Dendritic cell treated with granulocyte-macrophage colony-stimulating factor and Interleukin-4, amounts not matched to agents 40 ng/mL and 50 ng/mL, for 4 days (primary cell): Measurements from ENCODE around the gene SHH.

Source experiments
- H3K27ac Mint-ChIP-seq: one replicate; pipeline ENCODE4 v1.8.0; 2022; ENCODE audit warnings: mild to moderate bottlenecking, mixed read lengths
- H3K27me3 Mint-ChIP-seq: one replicate; pipeline ENCODE4 v1.8.0; 2022; ENCODE audit warnings: mild to moderate bottlenecking, mixed read lengths
- H3K36me3 Mint-ChIP-seq: one replicate; pipeline ENCODE4 v1.8.0; 2022; ENCODE audit warnings: low read depth, mixed read lengths
- H3K4me1 Mint-ChIP-seq: one replicate; pipeline ENCODE4 v1.8.0; 2022; ENCODE audit warnings: low read depth, mixed read lengths
- H3K4me3 Mint-ChIP-seq: one replicate; pipeline ENCODE4 v1.8.0; 2022; ENCODE audit warnings: mild to moderate bottlenecking, moderate library complexity, mixed read lengths
- H3K9me3 Mint-ChIP-seq: one replicate; pipeline ENCODE4 v1.8.0; 2022; ENCODE audit warnings: mixed read lengths
- intact Hi-C: fragments of 100-400 bp; cut with micrococcal nuclease; formaldehyde crosslinking; loops from one replicate; pipeline ENCODE4 v1.15.0; 2022

Gene SHH

GRCh38 chr7:155761162-155761561, 51.1 kb downstream of the SHH start:
- no peaks in the 10 kb centered on the region for H3K27me3 Mint-ChIP-seq
- intact Hi-C loops = loop anchor here (10.0 kb wide), 1 partner anchor 386 kb away; no protein-coding TSS in a partner anchor
- H3K4me1 Mint-ChIP-seq = peaks cover 74% of the 10 kb centered on the region
- H3K27ac Mint-ChIP-seq = peak overlapping the region; percentile 83
- H3K36me3 Mint-ChIP-seq = peaks cover 66% of the 10 kb centered on the region
- no peaks in the 10 kb centered on the region for H3K9me3 Mint-ChIP-seq
- H3K4me3 Mint-ChIP-seq = peak overlapping the region; percentile 41

DNA sequence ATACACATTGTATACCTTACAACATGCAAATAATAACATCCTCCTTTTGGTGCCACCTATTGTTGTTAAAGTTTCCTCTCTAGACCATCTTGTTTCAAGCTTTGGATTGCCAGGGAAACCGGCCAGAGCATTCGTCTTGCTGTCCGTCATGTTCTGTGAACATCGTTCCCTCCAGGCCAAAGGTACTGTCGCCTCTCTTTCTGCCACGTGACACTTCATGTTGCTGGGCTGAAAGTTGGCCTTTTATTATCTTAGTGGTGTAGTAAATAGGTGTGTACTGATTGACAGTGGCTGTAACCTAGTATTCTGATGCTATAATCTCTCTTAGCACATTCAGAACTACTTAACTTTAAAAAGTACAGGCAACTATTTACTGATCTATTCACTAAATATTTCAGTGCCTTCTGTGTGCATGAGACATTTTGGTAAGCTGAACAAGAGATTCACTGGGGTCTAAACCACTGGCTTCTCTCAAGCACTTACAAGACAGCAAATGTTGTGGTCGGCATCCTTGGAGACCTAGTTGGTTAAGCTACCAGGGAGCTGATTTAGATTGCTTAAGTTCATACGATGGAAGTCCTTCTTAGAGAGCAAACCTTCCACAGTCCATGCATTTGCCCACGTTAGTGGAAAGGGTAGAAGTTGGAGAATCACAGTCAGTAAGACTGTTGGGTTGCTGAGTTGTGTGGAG, 52.4 kb downstream of the SHH start:
- H3K27ac Mint-ChIP-seq = peak overlapping the region; percentile 83
- H3K9me3 Mint-ChIP-seq = no peaks in the 10 kb centered on the region
- peaks cover 76% of the 10 kb centered on the region for H3K4me1 Mint-ChIP-seq
- H3K27me3 Mint-ChIP-seq = no peaks in the 10 kb centered on the region
- H3K36me3 Mint-ChIP-seq = peaks cover 59% of the 10 kb centered on the region
- intact Hi-C loops = loop anchor here (10.0 kb wide), 3 partner anchors 385 to 835 kb away; no protein-coding TSS in a partner anchor
- no peak overlapping the region for H3K4me3 Mint-ChIP-seq

GRCh38 chr7:155758348-155758747, 53.9 kb downstream of the SHH start:
- intact Hi-C loops = loop anchor here (10.0 kb wide), 2 partner anchors 554 to 834 kb away; no protein-coding TSS in a partner anchor
- Mint-ChIP-seq H3K27me3 (no peaks in the 10 kb centered on the region), H3K36me3 (peaks cover 57% of the 10 kb centered on the region), H3K4me1 (peaks cover 76% of the 10 kb centered on the region), H3K9me3 (no peaks in the 10 kb centered on the region), H3K27ac (no peak overlapping the region), H3K4me3 (no peak overlapping the region)

GRCh38 chr7:155756322-155756721, 55.9 kb downstream of the SHH start:
- Mint-ChIP-seq H3K27me3 (no peaks in the 10 kb centered on the region), H3K27ac (peak overlapping the region; percentile 75), H3K36me3 (peaks cover 47% of the 10 kb centered on the region), H3K4me3 (peak overlapping the region; percentile 48), H3K9me3 (no peaks in the 10 kb centered on the region), H3K4me1 (peaks cover 76% of the 10 kb centered on the region)
- intact Hi-C loops = loop anchor here (10.0 kb wide), 2 partner anchors 552 to 832 kb away; no protein-coding TSS in a partner anchor

GRCh38 chr7:155755026-155755425, 57.2 kb downstream of the SHH start:
- H3K4me1 Mint-ChIP-seq = peaks cover 64% of the 10 kb centered on the region
- H3K9me3 Mint-ChIP-seq = no peaks in the 10 kb centered on the region
- peaks cover 42% of the 10 kb centered on the region for H3K36me3 Mint-ChIP-seq
- H3K27me3 Mint-ChIP-seq = no peaks in the 10 kb centered on the region
- no peak overlapping the region for H3K27ac Mint-ChIP-seq
- intact Hi-C loops = loop anchor here (10.0 kb wide), 2 partner anchors 550 to 830 kb away; no protein-coding TSS in a partner anchor
- H3K4me3 Mint-ChIP-seq = no peak overlapping the region

DNA sequence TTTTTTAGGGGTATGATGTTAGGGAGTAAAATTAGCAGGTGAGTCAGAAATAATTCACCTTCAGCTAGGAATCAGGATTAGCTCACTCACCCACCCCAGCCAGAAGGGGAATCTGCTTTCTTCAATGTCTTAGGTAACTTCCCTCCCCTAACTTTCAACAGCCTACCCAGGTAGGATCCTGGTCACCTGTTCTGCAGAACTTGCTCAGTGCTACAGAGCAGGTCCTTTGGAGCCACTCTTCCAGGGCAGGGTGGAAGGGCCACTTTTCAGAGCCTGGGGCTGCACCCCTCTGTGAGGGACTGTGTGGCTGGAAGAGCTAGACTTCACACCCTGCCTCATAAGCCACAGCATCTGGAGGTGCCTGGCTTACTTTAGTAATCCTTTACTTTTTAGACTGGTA, 58.1 kb downstream of the SHH start:
- Mint-ChIP-seq H3K9me3 (no peaks in the 10 kb centered on the region), H3K27ac (no peak overlapping the region), H3K4me1 (peaks cover 65% of the 10 kb centered on the region), H3K27me3 (no peaks in the 10 kb centered on the region), H3K4me3 (no peak overlapping the region), H3K36me3 (peaks cover 43% of the 10 kb centered on the region)
- intact Hi-C loops = loop anchor here (10.0 kb wide), 2 partner anchors 549 to 829 kb away; no protein-coding TSS in a partner anchor

DNA sequence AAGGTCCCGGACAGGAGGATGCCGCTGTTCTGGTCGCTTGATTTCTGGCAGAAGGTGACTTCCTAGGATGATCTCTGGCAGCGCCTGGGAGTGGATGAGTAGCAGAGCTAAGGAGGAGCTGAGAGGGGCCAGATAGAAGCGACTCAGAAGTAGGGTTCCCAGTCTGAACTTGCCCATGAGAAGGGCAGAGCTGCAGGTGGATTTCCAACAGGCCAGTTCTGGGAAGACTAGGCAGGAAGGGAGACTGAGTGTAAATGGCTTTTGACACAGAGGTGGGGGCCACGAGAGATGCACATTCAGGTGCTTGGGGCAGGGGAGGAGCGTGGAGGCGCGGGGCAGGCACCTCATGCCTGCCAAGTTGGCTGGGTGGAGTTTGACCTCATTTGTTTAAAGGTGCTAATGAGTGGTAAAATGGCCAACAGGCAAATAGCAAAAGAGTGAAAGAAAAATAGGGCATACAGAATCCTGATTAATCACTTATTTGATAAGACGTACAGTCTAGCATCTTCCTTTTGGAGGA, 58.8 kb downstream of the SHH start:
- peaks cover 71% of the 10 kb centered on the region for H3K4me1 Mint-ChIP-seq
- intact Hi-C loops = loop anchor here (10.0 kb wide), 2 partner anchors 549 to 829 kb away; no protein-coding TSS in a partner anchor
- peak overlapping the region; percentile 24 for H3K4me3 Mint-ChIP-seq
- H3K9me3 Mint-ChIP-seq = no peaks in the 10 kb centered on the region
- no peaks in the 10 kb centered on the region for H3K27me3 Mint-ChIP-seq
- H3K36me3 Mint-ChIP-seq = peaks cover 37% of the 10 kb centered on the region
- H3K27ac Mint-ChIP-seq = peak overlapping the region; percentile 64

DNA sequence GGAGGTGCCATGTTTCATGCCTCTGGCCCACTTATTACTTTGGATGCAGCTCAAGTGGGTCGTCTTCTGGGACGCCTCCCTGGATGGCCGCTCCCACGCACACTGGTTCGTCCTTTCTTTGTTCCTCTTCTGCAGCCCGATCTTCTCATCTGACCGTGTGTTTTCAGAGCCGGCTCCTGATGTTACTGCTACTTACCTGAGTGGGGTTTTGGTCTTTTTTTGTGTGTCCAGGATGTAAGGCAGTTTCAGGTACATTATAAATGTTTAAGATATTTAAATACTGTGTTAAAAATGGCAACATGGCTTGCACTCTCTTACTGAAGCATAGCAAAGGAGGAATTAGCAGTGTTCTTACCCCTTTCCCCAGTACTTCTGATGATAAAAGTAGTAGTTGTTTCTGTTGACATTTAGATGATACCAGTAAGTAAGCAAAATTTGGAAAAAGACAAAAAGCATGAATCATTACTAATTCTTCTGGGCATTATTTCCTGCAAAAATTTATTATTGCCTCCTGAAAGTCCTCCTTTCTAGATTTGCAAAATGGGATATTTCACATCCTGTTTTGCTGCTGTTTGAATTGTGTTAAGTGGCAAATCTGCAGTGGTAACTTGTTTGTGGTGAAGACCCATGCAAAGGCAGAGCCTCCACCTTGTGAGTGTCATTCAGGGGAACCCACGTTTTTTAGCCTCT, 59.4 kb downstream of the SHH start:
- no peaks in the 10 kb centered on the region for H3K9me3 Mint-ChIP-seq
- peak overlapping the region; percentile 45 for H3K4me3 Mint-ChIP-seq
- H3K27me3 Mint-ChIP-seq = no peaks in the 10 kb centered on the region
- peak overlapping the region; percentile 64 for H3K27ac Mint-ChIP-seq
- H3K36me3 Mint-ChIP-seq = peaks cover 35% of the 10 kb centered on the region
- H3K4me1 Mint-ChIP-seq = peaks cover 77% of the 10 kb centered on the region
- intact Hi-C loops = loop anchor here (10.0 kb wide), 2 partner anchors 548 to 828 kb away; no protein-coding TSS in a partner anchor

- no peaks in the 10 kb centered on the region for H3K27me3 Mint-ChIP-seq
- H3K9me3 Mint-ChIP-seq = no peaks in the 10 kb centered on the region
- peaks cover 29% of the 10 kb centered on the region for H3K36me3 Mint-ChIP-seq
- no peak overlapping the region for H3K4me3 Mint-ChIP-seq
- H3K4me1 Mint-ChIP-seq = peaks cover 69% of the 10 kb centered on the region
- H3K27ac Mint-ChIP-seq = no peak overlapping the region
- intact Hi-C loops = loop anchor here (10.0 kb wide), 2 partner anchors 547 to 827 kb away; no protein-coding TSS in a partner anchor
Observed at GRCh38 chr7:155751409-155751808, 60.9 kb downstream of the SHH start.

GRCh38 chr7:155750255-155751125, 61.8 kb downstream of the SHH start:
- intact Hi-C loops = loop anchor here (10.0 kb wide), 2 partner anchors 546 to 826 kb away; no protein-coding TSS in a partner anchor
- Mint-ChIP-seq H3K36me3 (peaks cover 38% of the 10 kb centered on the region), H3K4me1 (peaks cover 65% of the 10 kb centered on the region), H3K9me3 (no peaks in the 10 kb centered on the region), H3K27ac (no peak overlapping the region), H3K27me3 (no peaks in the 10 kb centered on the region), H3K4me3 (no peak overlapping the region)
